ENCODE results near the gene SPRED2.
A peak's percentile ranks its signal among the peaks of the same experiment; 100 is the strongest.

The SPRED2 gene

DNA sequence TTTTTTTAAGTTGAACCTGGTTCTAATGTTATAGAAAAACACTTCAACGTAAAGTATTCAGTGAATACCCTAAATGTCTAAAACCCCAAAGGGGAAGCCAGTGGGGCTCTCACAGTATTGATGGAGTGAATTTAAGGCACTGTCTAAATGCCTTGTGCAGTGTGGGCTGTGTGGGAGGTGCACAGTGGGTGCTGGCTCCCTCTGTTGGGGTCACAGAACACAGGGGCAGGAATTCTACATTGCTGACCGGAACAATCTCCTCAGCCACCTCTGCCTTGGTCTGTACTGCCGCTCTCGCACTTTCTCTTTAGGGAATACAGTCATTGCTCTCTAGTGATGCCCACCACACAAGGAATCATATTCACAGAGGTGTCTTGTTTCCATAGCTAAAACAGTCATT is 45.4 kb downstream of the SPRED2 start:
- DNase-seq, result no peak
- no peak for ATAC-seq

DNA sequence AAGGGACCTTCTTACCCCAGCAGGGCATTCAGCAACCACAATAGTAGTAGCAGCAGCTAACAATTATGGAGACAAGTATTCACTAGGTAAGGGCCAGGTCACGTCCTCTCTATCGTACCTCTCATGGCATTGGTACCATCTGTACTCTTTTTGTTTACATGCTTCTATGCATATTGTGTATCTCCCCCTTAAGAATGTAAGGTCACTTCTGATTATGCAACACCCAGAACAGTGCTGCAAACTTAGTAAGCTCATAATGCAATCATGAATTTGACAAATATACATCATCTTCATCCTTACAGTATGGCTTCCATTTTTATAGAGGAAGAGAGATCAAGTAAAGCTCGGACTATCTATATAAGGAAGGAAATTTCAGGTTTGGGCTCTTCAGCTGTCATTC is 46.1 kb downstream of the SPRED2 start:
- no peak for DNase-seq
- ATAC-seq, result no peak

DNA sequence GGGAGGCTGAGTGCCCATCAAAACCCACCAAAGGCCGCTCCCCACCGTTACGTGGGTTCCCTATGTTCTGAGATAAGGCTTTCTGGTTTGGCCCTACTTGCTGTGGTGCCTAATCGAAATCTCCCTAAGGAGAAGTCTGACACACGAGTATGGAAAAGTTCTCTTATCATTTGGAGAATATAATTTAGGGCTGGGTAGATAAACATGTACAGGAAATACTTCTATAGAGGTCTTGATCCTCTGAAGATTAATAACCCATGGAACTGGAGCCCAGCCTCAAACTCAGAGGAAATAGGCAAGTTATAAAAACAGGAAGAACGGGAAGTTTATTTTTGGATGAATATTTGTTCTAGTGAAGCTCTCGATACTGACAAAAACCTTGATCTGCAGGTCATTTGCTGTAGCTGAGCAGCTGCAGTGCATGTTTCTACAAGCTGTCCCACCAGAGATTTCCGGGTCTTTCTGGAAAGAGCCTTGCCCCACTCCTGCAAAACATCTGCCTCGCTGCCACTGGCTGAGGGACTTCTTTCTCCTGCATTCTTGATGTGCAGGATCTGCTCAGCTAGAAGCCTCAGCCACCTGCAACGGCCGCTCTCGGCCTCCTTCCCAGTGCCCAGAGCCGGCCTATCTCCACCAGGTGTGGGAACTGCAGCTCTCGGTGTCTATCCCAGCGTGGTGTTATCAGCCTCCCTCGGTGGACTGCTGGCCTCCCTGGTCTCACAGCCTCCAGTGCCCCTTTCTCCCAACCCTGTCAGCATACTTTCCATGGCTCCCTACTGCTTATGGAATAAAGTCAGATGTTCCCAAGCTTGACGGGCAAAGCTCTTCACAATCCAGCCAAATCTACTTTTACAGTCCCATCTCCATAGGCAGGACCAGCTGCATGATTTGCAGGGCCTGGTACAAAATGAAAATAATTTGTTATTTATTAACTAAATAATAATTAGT is 48.6 kb downstream of the SPRED2 start:
- no peak for DNase-seq
- ATAC-seq, result no peak

DNA sequence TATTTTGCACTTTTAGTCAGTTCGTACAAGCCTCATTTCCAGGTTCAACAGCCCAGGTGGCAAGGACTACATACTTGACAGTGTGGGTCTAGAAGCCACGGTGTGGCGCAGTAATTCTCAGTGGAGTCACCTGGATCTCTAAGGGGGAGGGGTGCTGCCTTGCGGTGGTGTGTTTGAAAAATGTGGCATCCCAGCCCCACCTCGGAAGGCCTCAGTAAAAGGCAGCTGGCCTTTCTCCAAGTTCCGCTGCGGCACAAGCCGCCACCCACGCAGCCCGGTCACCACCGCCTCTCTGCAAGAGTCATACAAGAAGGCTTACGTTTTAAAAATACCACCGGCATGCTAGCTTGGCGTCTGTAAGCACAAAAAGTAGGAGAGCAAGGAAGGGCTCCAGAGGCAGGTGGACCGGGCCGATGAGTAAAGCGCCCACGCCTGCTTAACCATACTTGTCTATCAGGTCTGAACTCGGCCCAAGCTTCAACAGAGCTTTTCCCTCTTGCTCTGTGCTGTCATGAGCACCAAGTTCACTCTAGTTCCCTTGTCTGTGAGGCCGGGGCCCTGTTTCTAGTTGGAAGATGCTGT is 49.5 kb downstream of the SPRED2 start:
- DNase-seq (peak; percentile 94), ATAC-seq (peak; percentile 86)

DNA sequence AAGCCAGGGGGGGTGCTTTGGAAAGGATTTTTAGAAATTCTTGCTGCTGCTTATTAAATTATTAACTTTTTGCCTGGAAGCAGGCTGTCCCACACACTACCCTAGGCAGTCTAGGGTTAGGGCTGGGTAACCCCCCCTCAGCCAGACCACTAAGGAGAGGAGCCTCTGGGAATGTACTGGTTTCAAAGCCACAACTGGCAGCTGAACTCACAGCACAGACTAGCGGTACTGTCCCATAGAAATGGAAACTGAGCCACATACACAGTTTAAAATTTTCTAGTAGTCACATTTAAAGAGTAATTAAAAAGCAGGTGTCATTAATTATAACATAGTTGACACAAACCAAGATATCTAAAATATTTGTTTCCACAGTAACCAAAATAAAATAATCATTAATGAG is 50.1 kb downstream of the SPRED2 start:
- ATAC-seq (no peak), DNase-seq (no peak)

- ATAC-seq (no peak), DNase-seq (no peak)
Measured at GRCh38 chr2:65381607-65382051, 50.8 kb downstream of the SPRED2 start.

DNA sequence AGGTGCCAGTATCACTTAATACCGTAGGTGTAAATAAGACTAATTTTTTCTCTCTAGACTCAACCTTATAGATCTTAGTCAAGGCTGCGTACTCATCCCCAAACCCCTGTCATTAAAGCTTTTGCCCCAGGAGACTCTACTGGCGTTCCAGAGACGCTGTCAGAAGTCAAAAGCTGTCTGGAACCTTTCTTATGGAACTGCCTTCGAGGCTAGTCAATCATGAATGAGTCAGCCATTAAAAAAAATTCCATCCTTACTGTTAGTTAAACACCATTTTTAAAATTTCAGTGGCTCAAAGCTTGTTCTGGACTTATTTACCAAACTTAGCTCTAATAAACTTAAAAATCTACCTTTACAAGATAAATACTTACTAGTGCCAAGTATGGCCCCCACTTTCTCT is 52.1 kb downstream of the SPRED2 start:
- DNase-seq (no peak), ATAC-seq (no peak)

DNA sequence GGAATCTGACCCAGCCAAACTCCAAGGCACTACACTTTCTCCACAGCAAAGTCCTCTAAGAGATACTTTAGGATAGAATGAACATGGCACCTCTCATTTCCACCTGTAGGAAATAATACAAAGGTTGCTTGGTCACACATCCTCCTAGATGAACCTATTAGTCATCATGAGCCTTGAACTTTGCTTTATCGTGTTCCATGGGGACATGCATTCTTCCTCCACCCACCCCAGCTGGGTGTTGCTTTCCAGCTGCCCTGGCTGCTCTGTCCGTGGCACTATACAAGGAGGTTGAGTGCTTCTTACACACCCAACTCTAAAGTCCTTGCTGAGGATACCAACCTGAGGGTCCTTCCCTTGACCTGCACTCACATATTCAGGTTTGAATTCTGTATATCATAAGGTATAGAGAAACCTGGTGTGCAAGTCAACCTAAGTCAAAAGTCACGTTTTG is 52.7 kb downstream of the SPRED2 start:
- ATAC-seq (no peak), DNase-seq (no peak)

DNA sequence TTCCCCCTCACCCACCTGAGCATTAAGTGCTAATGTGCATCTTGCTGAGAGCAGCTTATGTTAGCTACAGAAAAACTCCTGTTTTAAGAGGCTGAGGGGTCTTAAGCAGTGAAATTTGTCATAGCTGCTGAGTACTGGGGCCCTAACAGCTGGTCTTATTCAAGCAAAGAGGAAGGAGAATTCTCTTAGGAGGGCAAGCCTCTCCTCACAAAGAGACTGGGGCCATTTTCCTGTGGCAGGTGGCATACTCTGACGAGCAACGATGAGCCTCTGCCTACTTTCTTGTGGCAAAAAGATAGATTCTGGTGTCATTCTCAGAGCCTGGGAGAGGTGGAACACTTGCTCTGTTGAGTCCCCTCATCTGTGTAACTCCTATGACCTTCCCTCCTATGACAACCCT is 53.2 kb downstream of the SPRED2 start:
- DNase-seq, result no peak
- ATAC-seq, result no peak

GRCh38 chr2:65378290-65378689 is 54.1 kb downstream of the SPRED2 start:
- ATAC-seq (no peak), DNase-seq (no peak)

DNA sequence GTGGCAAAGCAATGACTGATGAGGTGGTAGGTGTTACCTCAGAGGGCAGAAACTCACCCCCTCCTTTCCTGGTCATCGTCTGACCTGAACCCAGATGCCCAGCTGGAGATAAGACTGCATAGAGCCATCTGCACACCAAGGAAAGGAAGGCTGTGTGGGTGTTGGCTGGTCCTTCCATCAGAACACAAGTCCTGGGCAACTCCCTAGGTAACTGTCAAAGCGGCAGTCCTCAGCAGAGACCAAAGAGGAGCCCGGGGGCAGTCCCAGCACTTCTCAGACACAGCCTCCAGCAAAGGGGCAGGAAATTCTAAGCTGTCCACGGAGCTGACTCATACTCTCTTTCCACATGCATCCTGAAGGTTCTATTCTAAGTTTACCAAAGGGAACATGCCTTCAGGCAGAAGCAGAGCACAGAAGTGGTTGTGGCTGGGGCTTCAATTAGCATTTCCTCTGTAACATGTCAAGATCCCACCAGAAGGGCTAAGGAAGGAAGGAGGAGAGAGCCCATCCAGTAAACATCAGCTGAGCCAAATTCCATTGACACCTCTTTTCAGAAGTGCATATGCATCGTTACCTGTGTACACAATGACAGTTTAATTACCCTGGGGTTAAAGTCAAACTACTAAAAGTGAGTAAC is 54.7 kb downstream of the SPRED2 start:
- DNase-seq, result peak; percentile 46
- ATAC-seq, result peak; percentile 87

GRCh38 chr2:65375723-65376122 is 56.7 kb downstream of the SPRED2 start:
- DNase-seq (no peak), ATAC-seq (no peak)

DNA sequence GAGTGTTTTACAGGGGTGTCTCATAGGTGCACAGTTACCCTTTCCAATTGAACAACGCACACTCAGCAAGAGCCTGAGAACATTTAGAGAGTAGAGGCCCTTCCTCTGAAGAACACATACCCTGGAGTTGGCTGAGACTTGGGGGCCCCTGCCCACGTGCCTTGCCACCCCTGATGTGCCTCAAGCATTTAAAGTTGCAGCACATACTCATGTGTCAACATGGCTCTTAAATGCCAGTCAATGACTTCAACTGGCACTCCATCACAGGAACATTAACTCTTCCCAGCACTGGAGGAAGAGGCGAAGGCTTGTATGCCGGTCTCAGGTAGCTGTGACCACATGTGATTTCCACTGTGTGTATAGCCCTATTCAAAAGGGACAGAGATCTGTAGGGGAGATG is 57.4 kb downstream of the SPRED2 start:
- DNase-seq (no peak), ATAC-seq (no peak)

GRCh38 chr2:65374575-65374974 is 57.8 kb downstream of the SPRED2 start:
- ATAC-seq, result no peak
- DNase-seq, result no peak

DNA sequence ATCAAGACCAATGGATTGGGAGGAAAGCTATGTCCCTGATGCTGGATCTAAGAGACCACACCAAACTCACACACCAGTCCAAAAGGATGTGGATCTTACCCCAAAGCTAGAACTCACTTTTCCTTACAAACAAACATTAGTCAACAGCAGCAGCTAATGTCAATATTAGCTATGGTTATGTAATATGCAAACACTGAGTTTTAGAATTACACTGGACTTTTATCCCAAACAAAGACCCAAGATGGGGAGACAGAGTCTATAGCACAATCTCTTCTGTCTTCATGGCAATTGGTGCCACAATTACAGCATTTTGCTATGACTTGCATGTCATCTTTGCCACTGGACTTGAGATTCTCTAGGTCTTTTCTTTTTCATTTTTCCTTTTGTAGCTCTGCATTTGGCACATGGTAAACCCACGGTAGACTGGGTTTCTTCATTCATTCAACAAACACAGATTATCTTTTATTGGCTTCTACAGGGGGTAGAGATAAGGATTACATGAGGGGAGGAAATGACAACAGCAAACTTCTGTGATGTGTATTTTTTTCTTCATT is 59.0 kb downstream of the SPRED2 start:
- ATAC-seq, result no peak
- DNase-seq, result no peak

- DNase-seq, result no peak
- ATAC-seq, result no peak
Measured at GRCh38 chr2:65372619-65373018, 59.8 kb downstream of the SPRED2 start.

GRCh38 chr2:65371074-65371434 is 61.3 kb downstream of the SPRED2 start:
- ATAC-seq, result no peak

GRCh38 chr2:65370387-65371073 is 61.9 kb downstream of the SPRED2 start:
- ATAC-seq (no peak), DNase-seq (no peak)

More at GRCh38 chr2:65371074-65371434, 61.3 kb downstream of the SPRED2 start:
- DNase-seq, result no peak

GRCh38 chr2:65369980-65370379 is 62.4 kb downstream of the SPRED2 start:
- no peak for DNase-seq
- no peak for ATAC-seq

DNA sequence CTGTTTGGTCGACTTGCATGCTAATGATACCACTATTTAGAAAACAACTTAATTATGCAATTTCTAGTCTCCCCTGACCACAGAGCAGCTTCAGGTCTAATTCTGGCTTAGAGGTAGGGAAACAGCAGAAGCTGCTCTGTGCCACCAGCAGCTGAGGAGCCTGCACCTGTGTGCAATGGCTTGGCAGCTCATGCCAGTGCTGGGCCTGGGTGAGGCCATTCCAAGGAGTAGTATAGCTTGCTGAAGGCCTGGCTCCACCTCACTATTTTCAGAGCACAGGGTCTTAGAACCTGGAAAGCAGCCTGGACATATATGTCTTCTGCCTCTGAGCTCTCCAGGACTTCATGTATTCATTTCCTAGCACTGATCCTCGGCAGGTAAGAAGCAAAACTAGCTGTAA is 62.8 kb downstream of the SPRED2 start:
- DNase-seq (no peak), ATAC-seq (no peak)

DNA sequence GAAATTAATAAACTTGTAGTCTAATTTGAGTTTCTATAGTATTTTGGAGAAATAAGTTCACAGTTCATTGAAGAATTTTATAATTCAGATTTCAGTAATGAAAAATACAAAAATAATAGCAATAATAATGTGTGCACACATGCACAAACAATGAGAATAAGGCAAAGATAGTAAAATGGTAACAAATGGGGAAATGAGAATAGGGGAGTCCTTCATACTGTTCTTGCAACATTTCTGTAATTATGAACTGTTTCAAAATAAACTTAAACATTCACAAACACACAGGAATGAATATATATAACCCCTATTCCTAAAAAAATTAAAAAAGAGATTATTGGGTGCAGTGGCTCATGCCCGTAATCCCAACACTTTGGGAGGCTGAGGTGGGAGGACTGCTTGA is 63.9 kb downstream of the SPRED2 start:
- no peak for ATAC-seq
- no peak for DNase-seq

GRCh38 chr2:65367524-65367923 is 64.9 kb downstream of the SPRED2 start:
- ATAC-seq (no peak), DNase-seq (no peak)

Data from stimulated activated naive CD8-positive, alpha-beta T cell treated with anti-CD3 and anti-CD28 coated beads, Interleukin-15, Interleukin-2, amounts not matched to agents 100 U/mL and 50 U/mL, for 24 hours (primary cell).